Neural progenitor cell (in vitro differentiated cells): ENCODE data around the gene GSE1. TPM values are rescaled to one million over a fixed set of nuclear protein-coding genes. Genes with fewer than 3 reads are reported as not detected.

Experiments
- DNase-seq: peaks from one replicate; pipeline ENCODE4 v3.0.0-alpha.2; 2016; ENCODE audit warnings: low spot score
- H2AFZ ChIP-seq: fragments of 200-600 bp; sonication (generic); replicated peaks from 2 replicates; pipeline ENCODE4 v1.6.1; 2016; ENCODE audit warnings: antibody characterized with exemption
- H3F3A ChIP-seq: fragments of 200-600 bp; sonication (generic); 2 replicates; pipeline ENCODE4 v1.6.1; 2016; ENCODE audit warnings: antibody characterized with exemption, low read depth
- H3K27ac ChIP-seq: fragments of 200-600 bp; sonication (generic); 2 replicates; pipeline ENCODE4 v1.5.1; 2016; ENCODE audit warnings: mild to moderate bottlenecking
- H3K27me3 ChIP-seq: fragments of 200-600 bp; sonication (generic); 2 replicates; pipeline ENCODE4 v1.6.1; 2016; ENCODE audit warnings: mild to moderate bottlenecking, moderate library complexity
- H3K36me3 ChIP-seq: fragments of 200-600 bp; sonication (generic); 2 replicates; pipeline ENCODE4 v1.5.1; 2016
- H3K4me1 ChIP-seq: fragments of 200-600 bp; sonication (generic); 2 replicates; pipeline ENCODE4 v1.6.1; 2016; ENCODE audit warnings: mixed run types
- H3K4me2 ChIP-seq: fragments of 200-600 bp; sonication (generic); 2 replicates; pipeline ENCODE4 v1.6.1; 2016
- H3K4me3 ChIP-seq: fragments of 200-600 bp; sonication (generic); 2 replicates; pipeline ENCODE4 v1.5.1; 2016
- H3K79me2 ChIP-seq: fragments of 200-600 bp; sonication (generic); 2 replicates; pipeline ENCODE4 v1.6.1; 2016; ENCODE audit warnings: low read depth
- H3K9ac ChIP-seq: fragments of 200-600 bp; sonication (generic); 2 replicates; pipeline ENCODE4 v1.6.1; 2016
- H3K9me3 ChIP-seq: fragments of 200-600 bp; sonication (generic); 2 replicates; pipeline ENCODE4 v1.5.1; 2016; ENCODE audit warnings: low read depth
- H4K20me1 ChIP-seq: fragments of 200-600 bp; sonication (generic); 2 replicates; pipeline ENCODE4 v1.6.1; 2016; ENCODE audit warnings: low read depth
- H3K27ac Mint-ChIP-seq: 3 replicates; pipeline ENCODE4 v1.8.0; 2021; ENCODE audit warnings: mixed read lengths
- H3K27me3 Mint-ChIP-seq: 2 replicates; pipeline ENCODE4 v1.8.0; 2022; ENCODE audit warnings: low read depth, mild to moderate bottlenecking, inconsistent platforms, moderate library complexity, mixed read lengths; ENCODE audit not compliant: insufficient read depth
- H3K36me3 Mint-ChIP-seq: 3 replicates; pipeline ENCODE4 v1.8.0; 2021; ENCODE audit warnings: mixed read lengths
- H3K4me1 Mint-ChIP-seq: 3 replicates; pipeline ENCODE4 v1.8.0; 2021; ENCODE audit warnings: mixed read lengths
- H3K4me3 Mint-ChIP-seq: 3 replicates; pipeline ENCODE4 v1.8.0; 2021; ENCODE audit warnings: mild to moderate bottlenecking, moderate library complexity, mixed read lengths
- H3K9me3 Mint-ChIP-seq: 3 replicates; pipeline ENCODE4 v1.8.0; 2020; ENCODE audit warnings: mixed read lengths
- CTCF ChIP-seq: fragments of 200-600 bp; sonication (generic); IDR thresholded peaks from 2 replicates; pipeline ENCODE4 v1.5.1; 2017; ENCODE audit warnings: antibody characterized with exemption, mild to moderate bottlenecking
- EZH2 ChIP-seq: fragments of 200-600 bp; sonication (generic); IDR thresholded peaks from 2 replicates; pipeline ENCODE4 v1.6.1; 2017; ENCODE audit warnings: antibody characterized with exemption, mild to moderate bottlenecking, moderate library complexity
- EZH2phosphoT487 ChIP-seq: fragments of 200-600 bp; sonication (generic); IDR thresholded peaks from 2 replicates; pipeline ENCODE4 v1.6.1; 2017; ENCODE audit warnings: antibody characterized with exemption
- total RNA-seq: library from RNA; depleted of rRNA; stranded (reverse); fragments of >200 nt; gene quantifications from 2 replicates; pipeline ENCODE4 v1.2.3, GENCODE V29; 2015; ENCODE audit warnings: low replicate concordance

Gene GSE1
- total RNA-seq, 1 donor from 2014 or later, result 7.7 TPM

GRCh38 chr16:85648070-85648714 is 35.1 kb downstream of the GSE1 start:
- no peak overlapping the region for H3K4me2 ChIP-seq
- no peak overlapping the region for H3K9ac ChIP-seq
- no peak overlapping the region for H3K4me3 ChIP-seq
- H3K4me1 ChIP-seq, result peaks cover 37% of the 10 kb centered on the region
- H3K27ac Mint-ChIP-seq, result no peak overlapping the region
- H3K9me3 ChIP-seq, result no peaks in the 10 kb centered on the region
- DNase-seq, result no peak
- H3K27me3 Mint-ChIP-seq, result peaks cover 3% of the 10 kb centered on the region
- peaks cover 27% of the 10 kb centered on the region for H3F3A ChIP-seq
- H3K36me3 ChIP-seq, result no peaks in the 10 kb centered on the region
- no peak for TF ChIP-seq EZH2phosphoT487
- TF ChIP-seq CTCF, result no peak
- no peak for TF ChIP-seq EZH2
- no peaks in the 10 kb centered on the region for H3K9me3 Mint-ChIP-seq
- no peak overlapping the region for H2AFZ ChIP-seq
- H3K36me3 Mint-ChIP-seq, result no peaks in the 10 kb centered on the region
- no peak overlapping the region for H3K27ac ChIP-seq
- H3K27me3 ChIP-seq, result no peaks in the 10 kb centered on the region
- no peak overlapping the region for H3K4me3 Mint-ChIP-seq
- peaks cover 8% of the 10 kb centered on the region for H4K20me1 ChIP-seq
- H3K79me2 ChIP-seq, result peaks cover 6% of the 10 kb centered on the region
- peaks cover 23% of the 10 kb centered on the region for H3K4me1 Mint-ChIP-seq

- Histone ChIP-seq H3K27ac (peak overlapping the region; percentile 46), H4K20me1 (peaks cover 8% of the 10 kb centered on the region), H3K36me3 (no peaks in the 10 kb centered on the region), H2AFZ (no peak overlapping the region), H3K79me2 (peaks cover 4% of the 10 kb centered on the region), H3K9me3 (no peaks in the 10 kb centered on the region), H3K27me3 (no peaks in the 10 kb centered on the region), H3K4me1 (peaks cover 37% of the 10 kb centered on the region), H3F3A (peaks cover 31% of the 10 kb centered on the region), H3K4me2 (no peak overlapping the region), H3K4me3 (no peak overlapping the region), H3K9ac (no peak overlapping the region)
- TF ChIP-seq CTCF, result no peak
- no peak for TF ChIP-seq EZH2
- no peak for TF ChIP-seq EZH2phosphoT487
- peak overlapping the region; percentile 91 for H3K27ac Mint-ChIP-seq
- no peaks in the 10 kb centered on the region for H3K36me3 Mint-ChIP-seq
- H3K4me3 Mint-ChIP-seq, result peak overlapping the region; percentile 62
- no peaks in the 10 kb centered on the region for H3K9me3 Mint-ChIP-seq
- no peak for DNase-seq
- H3K27me3 Mint-ChIP-seq, result peaks cover 3% of the 10 kb centered on the region
- peaks cover 23% of the 10 kb centered on the region for H3K4me1 Mint-ChIP-seq
Measured at GRCh38 chr16:85648805-85649204, 35.7 kb downstream of the GSE1 start.

GRCh38 chr16:85649411-85650134 is 36.5 kb downstream of the GSE1 start:
- peak overlapping the region; percentile 67 for H3K27ac ChIP-seq
- no peaks in the 10 kb centered on the region for H3K9me3 Mint-ChIP-seq
- H3K27ac Mint-ChIP-seq, result no peak overlapping the region
- H3K4me2 ChIP-seq, result peak overlapping the region; percentile 10
- H3K36me3 ChIP-seq, result no peaks in the 10 kb centered on the region
- peaks cover 21% of the 10 kb centered on the region for H3K4me1 Mint-ChIP-seq
- no peak overlapping the region for H3K4me3 Mint-ChIP-seq
- H3K9ac ChIP-seq, result no peak overlapping the region
- peaks cover 3% of the 10 kb centered on the region for H3K27me3 Mint-ChIP-seq
- no peaks in the 10 kb centered on the region for H3K27me3 ChIP-seq
- no peak for DNase-seq
- peaks cover 31% of the 10 kb centered on the region for H3F3A ChIP-seq
- no peak overlapping the region for H3K4me3 ChIP-seq
- peaks cover 4% of the 10 kb centered on the region for H3K79me2 ChIP-seq
- H4K20me1 ChIP-seq, result peaks cover 8% of the 10 kb centered on the region
- no peak overlapping the region for H2AFZ ChIP-seq
- TF ChIP-seq EZH2phosphoT487, result no peak
- no peak for TF ChIP-seq EZH2
- TF ChIP-seq CTCF, result no peak
- no peaks in the 10 kb centered on the region for H3K36me3 Mint-ChIP-seq
- H3K4me1 ChIP-seq, result peaks cover 37% of the 10 kb centered on the region
- no peaks in the 10 kb centered on the region for H3K9me3 ChIP-seq
